HUDEP-2 (cell line): ENCODE measurements around the gene FBXW12.
"Not testable (repeated sequence)": the region's sequence is repeated elsewhere in the genome, so short reads cannot be mapped to it uniquely, and the experiment has no call there.

Experiments
- DNase-seq, 76 experiments: peaks; one replicate each; lab custom pipeline; 2025; ENCODE audit not compliant: unreplicated experiment in 76 of 76; lab: John Stamatoyannopoulos, UW

The FBXW12 gene

GRCh38 chr3:48371651-48372376 lies at the start of gene FBXW12:
Gene FBXW12, plus strand, starts transcription at chr3:48372219. Its CDS starts 549 bp downstream, at chr3:48372768.
- DNase-seq: no peak

- DNase-seq: not testable (repeated sequence)
Measured at GRCh38 chr3:48331706-48332435, 40.1 kb upstream of the FBXW12 start.

GRCh38 chr3:48333346-48334245 lies 38.4 kb upstream of the FBXW12 start, which contains the start of gene SPINK8:
Gene SPINK8, minus strand, starts transcription at chr3:48333661. Its CDS starts 5,320 bp downstream, at chr3:48328341.
- DNase-seq: not testable (repeated sequence)

- no peak for DNase-seq
Measured at GRCh38 chr3:48334605-48335004, 37.4 kb upstream of the FBXW12 start.

- not testable (repeated sequence) for DNase-seq
Measured at GRCh38 chr3:48335286-48335685, 36.7 kb upstream of the FBXW12 start.

GRCh38 chr3:48337536-48337935 lies 34.5 kb upstream of the FBXW12 start:
- DNase-seq: not testable (repeated sequence)

- DNase-seq: no peak
Measured at GRCh38 chr3:48338635-48339034, 33.4 kb upstream of the FBXW12 start.

- DNase-seq: no peak
Measured at GRCh38 chr3:48343432-48343831, 28.6 kb upstream of the FBXW12 start.

GRCh38 chr3:48344867-48345507 lies 27.0 kb upstream of the FBXW12 start:
- no peak for DNase-seq

- DNase-seq: no peak
Measured at GRCh38 chr3:48345946-48346572, 26.0 kb upstream of the FBXW12 start.

- DNase-seq: peak in 1 of 76 experiments; percentile 1
Measured at GRCh38 chr3:48347500-48347899, 24.5 kb upstream of the FBXW12 start.

- DNase-seq: no peak
Measured at GRCh38 chr3:48352546-48352945, 19.5 kb upstream of the FBXW12 start.

- DNase-seq: no peak
Measured at GRCh38 chr3:48353987-48354386, 18.0 kb upstream of the FBXW12 start.

- DNase-seq: no peak
Measured at GRCh38 chr3:48356419-48356818, 15.6 kb upstream of the FBXW12 start.

- DNase-seq: no peak
Measured at GRCh38 chr3:48361928-48362327, 10.1 kb upstream of the FBXW12 start.

GRCh38 chr3:48364840-48365239 lies 7.2 kb upstream of the FBXW12 start:
- DNase-seq: peak in 4 of 76 experiments; percentile 3 to 28 (median 14)

GRCh38 chr3:48367201-48367600 lies 4.8 kb upstream of the FBXW12 start:
- peak in 25 of 76 experiments; percentile 2 to 55 (median 16) for DNase-seq

- DNase-seq: no peak
Measured at GRCh38 chr3:48369693-48370332, 2.2 kb upstream of the FBXW12 start.

GRCh38 chr3:48370333-48370713 lies 1.7 kb upstream of the FBXW12 start:
- no peak for DNase-seq
